CD8-positive, alpha-beta memory T cell (primary cell): ENCODE data around the gene GPR4. TPM values are rescaled to one million over a fixed set of nuclear protein-coding genes. Genes with fewer than 3 reads are reported as not detected.

ENCODE experiments used
- polyA plus RNA-seq: library from polyadenylated mRNA; unstranded; fragments of 300-500 nt; fragmentation: Illumina TruSeq; gene quantifications from one replicate; pipeline ENCODE4 v1.2.3, GENCODE V29; 2021
- total RNA-seq, 2 experiments: library from RNA; stranded (reverse); gene quantifications; one replicate each; pipeline ENCODE4 v1.2.3, GENCODE V29; 2021

GPR4 gene
- total and polyA plus RNA-seq, 3 experiments from 2014 or later = not detected

Other genes starting within 250 kb of the GPR4 start
- gene ERCC2, start 231.6 kb downstream of the GPR4 start, total RNA-seq = 10 to 100 TPM; 22.0 to 23.9 TPM
- gene ERCC2, start 231.6 kb downstream of the GPR4 start, polyA plus RNA-seq = 7.8 TPM
- 1 to 10 TPM; 3.9 to 4.3 TPM for gene PPP1R13L, start 197.1 kb downstream of the GPR4 start, total RNA-seq
- 0.83 TPM for gene PPP1R13L, start 197.1 kb downstream of the GPR4 start, polyA plus RNA-seq
- 10 to 100 TPM; 26.5 to 27.4 TPM for gene POLR1G, start 195.6 kb downstream of the GPR4 start, total RNA-seq
- 2.2 TPM for gene POLR1G, start 195.6 kb downstream of the GPR4 start, polyA plus RNA-seq
- gene ERCC1, start 178.3 kb downstream of the GPR4 start, total RNA-seq = 10 to 100 TPM; 75.7 to 82.6 TPM
- gene ERCC1, start 178.3 kb downstream of the GPR4 start, polyA plus RNA-seq = 47.5 TPM
- 10 to 100 TPM; 21.6 to 22.1 TPM for gene FOSB, start 134.2 kb downstream of the GPR4 start, total RNA-seq
- 48.2 TPM for gene FOSB, start 134.2 kb downstream of the GPR4 start, polyA plus RNA-seq
- 1 to 10 TPM; 2.7 to 3.7 TPM for gene RTN2, start 105.2 kb downstream of the GPR4 start, total RNA-seq
- gene RTN2, start 105.2 kb downstream of the GPR4 start, polyA plus RNA-seq = 0.71 TPM
- 1 to 10 TPM; 2.5 to 3.3 TPM for gene PPM1N, start 103.8 kb downstream of the GPR4 start, total RNA-seq
- gene PPM1N, start 103.8 kb downstream of the GPR4 start, polyA plus RNA-seq = 4.6 TPM
- gene VASP, start 94.7 kb downstream of the GPR4 start, total RNA-seq = 100 to 1,000 TPM; 154 to 170 TPM
- gene VASP, start 94.7 kb downstream of the GPR4 start, polyA plus RNA-seq = 61.8 TPM
- gene OPA3, start 17.4 kb downstream of the GPR4 start, total RNA-seq = 10 to 100 TPM; 14.2 to 17.5 TPM
- 18.1 TPM for gene OPA3, start 17.4 kb downstream of the GPR4 start, polyA plus RNA-seq
- gene EML2, start 37.2 kb upstream of the GPR4 start, total RNA-seq = 100 to 1,000 TPM; 122 to 128 TPM
- 18.8 TPM for gene EML2, start 37.2 kb upstream of the GPR4 start, polyA plus RNA-seq
- 1 to 10 TPM; 1.7 to 1.9 TPM for gene GIPR, start 66.0 kb upstream of the GPR4 start, total RNA-seq
- gene GIPR, start 66.0 kb upstream of the GPR4 start, polyA plus RNA-seq = 0.21 TPM
- gene SNRPD2, start 89.7 kb upstream of the GPR4 start, total RNA-seq = 100 to 1,000 TPM; 738 to 747 TPM
- 1,016 TPM for gene SNRPD2, start 89.7 kb upstream of the GPR4 start, polyA plus RNA-seq
- 10 to 100 TPM; 11.3 to 11.5 TPM for gene QPCTL, start 90.5 kb upstream of the GPR4 start, total RNA-seq
- gene QPCTL, start 90.5 kb upstream of the GPR4 start, polyA plus RNA-seq = 2.0 TPM
- 10 to 100 TPM; 25.2 to 30.4 TPM for gene FBXO46, start 128.7 kb upstream of the GPR4 start, total RNA-seq
- 21.1 TPM for gene FBXO46, start 128.7 kb upstream of the GPR4 start, polyA plus RNA-seq
- not detected for gene MEIOSIN, start 131.2 kb upstream of the GPR4 start, total RNA-seq
- not detected for gene MEIOSIN, start 131.2 kb upstream of the GPR4 start, polyA plus RNA-seq
- 1 to 10 TPM; 2.5 to 2.6 TPM for gene SIX5, start 167.0 kb upstream of the GPR4 start, total RNA-seq
- gene SIX5, start 167.0 kb upstream of the GPR4 start, polyA plus RNA-seq = 0.23 TPM
- gene DMPK, start 180.3 kb upstream of the GPR4 start, total RNA-seq = 10 to 100 TPM; 27.1 to 28.2 TPM
- gene DMPK, start 180.3 kb upstream of the GPR4 start, polyA plus RNA-seq = 1.6 TPM
- 10 to 100 TPM; 57.6 to 62.9 TPM for gene DMWD, start 190.6 kb upstream of the GPR4 start, total RNA-seq
- 25.6 TPM for gene DMWD, start 190.6 kb upstream of the GPR4 start, polyA plus RNA-seq
- gene RSPH6A, start 213.1 kb upstream of the GPR4 start, total RNA-seq = under 1 TPM; 0.16 to 0.22 TPM
- gene RSPH6A, start 213.1 kb upstream of the GPR4 start, polyA plus RNA-seq = not detected